GM12801 (cell line): ENCODE results near the gene PLAAT2.

Experiments used
- CTCF ChIP-seq: IDR thresholded peaks from one replicate; pipeline ENCODE4 v1.5.1; 2011; ENCODE audit warnings: control low read depth; ENCODE audit not compliant: insufficient read length; ENCODE audit errors: extremely low read depth

Gene PLAAT2

GRCh38 chr11:63523151-63523550 is 40.0 kb downstream of the PLAAT2 start:
- TF ChIP-seq CTCF: no peak

DNA sequence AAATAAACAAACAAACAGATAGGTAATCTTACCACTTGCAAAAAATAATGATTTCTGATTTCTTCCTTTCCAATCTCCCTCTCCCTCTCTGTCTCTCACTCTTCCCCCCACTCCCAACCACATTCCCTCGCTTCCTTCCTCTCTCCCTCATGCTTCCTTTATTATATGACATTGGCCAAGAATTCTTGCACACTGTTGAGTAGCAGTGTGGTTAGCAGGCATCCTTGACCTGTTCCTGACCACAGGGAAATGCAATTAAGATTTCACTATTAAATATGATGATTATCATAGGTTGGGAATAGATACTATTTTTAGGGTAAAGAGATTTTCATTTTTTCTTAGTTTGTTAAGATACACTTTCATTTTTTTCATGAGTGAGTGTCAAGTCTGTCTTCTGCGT is 41.3 kb downstream of the PLAAT2 start:
- no peak for TF ChIP-seq CTCF

GRCh38 chr11:63520606-63521170 is 42.5 kb downstream of the PLAAT2 start:
- no peak for TF ChIP-seq CTCF

DNA sequence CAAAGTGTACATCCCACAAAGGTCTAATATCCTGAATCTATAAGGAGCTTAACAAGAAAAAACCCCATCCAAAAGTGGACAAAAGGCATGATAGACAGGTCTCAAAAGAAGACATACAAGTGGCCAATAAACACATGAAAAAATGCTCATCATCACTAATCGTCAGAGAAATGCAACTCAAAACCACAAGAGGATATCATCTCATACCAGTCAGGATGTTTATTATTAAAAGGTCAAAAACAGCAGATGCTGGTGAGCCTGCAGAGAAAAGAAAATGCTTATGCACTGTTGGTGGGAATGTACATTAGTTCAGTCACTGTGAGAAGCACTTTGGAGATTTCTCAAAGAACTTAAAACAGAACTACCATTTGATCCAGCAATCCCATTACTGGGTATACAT is 44.6 kb downstream of the PLAAT2 start:
- TF ChIP-seq CTCF: no peak

DNA sequence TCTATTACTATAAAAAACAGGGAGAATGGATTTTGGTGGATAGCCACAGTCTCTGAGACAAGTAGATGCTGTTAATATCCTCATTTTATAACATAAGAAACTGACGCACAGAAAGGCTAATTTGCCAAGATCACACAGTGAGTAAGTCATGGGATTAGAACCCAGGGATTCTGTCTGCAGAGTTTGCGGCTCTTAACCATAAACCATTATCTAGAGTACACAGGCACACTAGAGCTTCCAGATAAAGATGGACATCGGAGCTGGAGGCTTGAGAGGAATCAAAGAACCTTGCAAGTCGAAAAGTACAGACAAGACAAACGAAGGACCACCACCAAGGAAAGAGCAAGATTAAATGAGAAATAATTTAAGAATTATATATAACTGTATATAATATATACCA is 46.0 kb downstream of the PLAAT2 start:
- no peak for TF ChIP-seq CTCF

- no peak for TF ChIP-seq CTCF
Measured at GRCh38 chr11:63516109-63516508, 47.1 kb downstream of the PLAAT2 start.

GRCh38 chr11:63512816-63513215 is 50.4 kb downstream of the PLAAT2 start:
- no peak for TF ChIP-seq CTCF
